Measurements from ENCODE around the gene ALPL.
A peak's percentile ranks its signal among the peaks of the same experiment; 100 is the strongest.

ALPL gene

DNA sequence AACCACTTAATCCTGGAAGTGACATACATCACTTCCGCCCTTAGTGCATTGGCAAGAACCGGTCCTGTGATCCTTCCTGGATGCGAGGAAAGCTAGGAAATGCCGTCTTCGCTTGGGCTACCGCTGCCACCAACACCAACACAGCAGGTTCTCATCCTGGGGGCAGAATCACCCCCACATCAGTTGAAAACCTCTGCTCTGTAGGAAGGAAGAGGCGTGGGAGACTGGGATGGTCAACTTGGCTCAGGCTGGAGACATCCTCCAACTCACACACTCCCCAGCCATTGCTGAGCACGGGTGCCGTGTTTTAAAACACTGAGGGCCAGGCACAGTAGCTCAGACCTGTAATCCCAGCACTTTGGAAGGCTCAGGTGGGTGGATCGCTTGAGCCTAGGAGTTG, 74.9 kb downstream of the ALPL start:
- DNase-seq: no peak

DNA sequence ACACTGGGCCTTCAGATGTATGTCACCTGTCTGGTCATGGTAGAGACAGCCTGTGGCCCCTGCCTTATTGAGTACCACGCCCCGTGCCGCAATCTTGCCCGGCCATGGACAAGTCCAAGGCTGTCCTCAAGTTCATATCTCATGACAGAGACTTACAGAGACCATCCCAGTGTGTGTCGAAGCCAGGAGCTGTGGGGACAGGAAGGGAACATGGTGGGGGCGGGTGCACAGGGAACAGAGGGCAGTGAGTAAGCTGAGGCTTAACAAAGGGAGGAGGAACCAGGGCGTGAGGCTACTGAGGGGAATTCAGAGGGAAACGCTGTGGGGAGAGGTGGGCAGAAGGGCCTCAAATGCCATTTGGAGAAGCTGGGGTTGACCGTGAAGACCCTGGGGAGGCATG, 75.8 kb downstream of the ALPL start:
- no peak for DNase-seq

DNA sequence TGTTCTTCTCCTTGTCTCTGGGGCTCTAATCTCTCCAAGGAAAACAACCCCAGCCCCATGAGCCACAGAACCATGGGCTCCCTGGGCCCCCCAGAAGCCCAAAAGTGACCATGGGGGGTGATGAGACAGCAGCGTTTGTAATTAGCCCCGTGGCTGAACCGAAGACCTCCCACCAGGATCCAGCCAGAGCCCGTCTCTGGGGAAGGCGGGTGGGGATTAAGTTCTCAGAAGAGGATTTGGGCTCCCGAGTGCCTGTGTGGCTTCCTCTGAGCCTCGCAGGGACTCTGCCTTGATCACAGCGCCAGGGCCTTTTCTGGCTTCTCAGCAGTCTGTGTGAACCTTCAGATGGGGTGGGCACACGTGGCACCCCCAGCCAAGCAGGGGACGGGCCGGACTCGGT, 77.0 kb downstream of the ALPL start:
- no peak for DNase-seq

DNA sequence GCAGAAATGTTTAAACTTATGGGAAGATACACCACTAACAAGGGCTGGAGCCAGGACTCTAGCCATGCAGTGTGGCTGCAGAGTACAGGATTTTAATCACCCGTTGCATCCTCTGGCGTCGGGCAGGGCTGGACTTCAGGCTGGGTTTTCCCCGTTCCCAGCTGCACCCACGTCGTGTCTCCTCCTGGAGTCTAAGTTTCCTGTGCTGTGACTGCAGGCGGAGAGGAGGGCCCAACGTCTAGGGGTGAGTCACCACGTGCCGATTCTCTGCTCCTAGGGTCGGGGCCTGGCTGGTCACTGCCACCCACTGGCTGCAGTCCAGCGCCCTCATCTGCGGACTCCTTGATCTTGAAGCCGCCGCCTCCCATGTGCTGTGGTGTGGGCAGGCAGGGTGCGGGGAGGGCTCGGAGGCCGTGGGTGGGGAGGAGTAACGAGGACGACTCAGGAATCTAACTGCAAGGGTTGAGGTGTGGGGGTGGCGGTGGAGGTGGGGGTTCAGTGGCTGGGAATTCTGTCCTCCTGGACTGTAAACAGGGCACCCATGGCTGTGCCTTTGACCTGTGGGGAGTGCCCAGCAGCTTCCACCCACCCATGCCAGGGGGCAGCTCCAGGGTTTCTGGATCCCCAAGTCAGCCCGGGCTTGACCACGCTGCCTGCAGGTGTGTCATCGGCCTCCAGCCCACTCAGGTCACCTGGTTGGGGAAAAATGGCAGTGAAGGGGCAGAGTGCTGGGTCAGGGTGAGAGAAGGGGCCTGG, 77.8 kb downstream of the ALPL start:
- no peak for DNase-seq

DNA sequence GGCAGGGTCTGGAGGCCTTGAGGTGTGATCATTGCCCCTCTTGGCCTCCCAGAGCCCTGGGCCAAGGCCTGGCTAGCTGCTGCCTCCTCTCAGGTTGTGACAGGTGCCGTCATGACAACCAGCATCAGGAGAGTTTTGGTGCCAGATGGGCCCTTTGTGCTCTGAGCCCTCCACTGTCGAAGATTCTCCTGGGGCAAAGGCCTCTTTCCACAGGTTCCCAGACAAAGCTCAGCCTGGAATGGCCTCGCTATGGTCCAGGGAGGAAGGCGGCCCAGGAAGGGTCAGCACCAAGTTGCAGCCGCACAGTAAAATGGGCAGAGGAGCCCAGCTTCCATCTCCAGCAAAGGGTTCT, 78.4 kb downstream of the ALPL start:
- no peak for DNase-seq

DNA sequence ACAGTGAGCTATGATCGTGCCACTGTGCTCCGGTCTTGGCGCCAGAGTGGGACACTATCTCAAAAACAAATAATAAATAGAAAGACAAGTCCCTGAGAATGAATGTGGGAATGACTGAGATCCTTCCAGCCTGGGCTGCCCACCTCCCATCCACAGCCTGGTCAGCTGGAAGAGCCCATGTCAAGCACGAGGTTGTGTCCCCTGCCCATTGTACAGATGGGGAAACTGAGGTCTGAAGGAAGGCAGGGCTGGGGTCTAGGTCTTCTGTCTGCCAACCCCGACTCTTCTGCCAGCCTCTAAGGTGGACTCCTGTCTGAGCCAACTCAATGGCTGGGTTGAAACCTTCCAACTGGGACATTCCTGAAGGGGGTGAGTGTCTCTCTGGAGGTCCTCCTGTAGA, 80.4 kb downstream of the ALPL start:
- no peak for DNase-seq

DNA sequence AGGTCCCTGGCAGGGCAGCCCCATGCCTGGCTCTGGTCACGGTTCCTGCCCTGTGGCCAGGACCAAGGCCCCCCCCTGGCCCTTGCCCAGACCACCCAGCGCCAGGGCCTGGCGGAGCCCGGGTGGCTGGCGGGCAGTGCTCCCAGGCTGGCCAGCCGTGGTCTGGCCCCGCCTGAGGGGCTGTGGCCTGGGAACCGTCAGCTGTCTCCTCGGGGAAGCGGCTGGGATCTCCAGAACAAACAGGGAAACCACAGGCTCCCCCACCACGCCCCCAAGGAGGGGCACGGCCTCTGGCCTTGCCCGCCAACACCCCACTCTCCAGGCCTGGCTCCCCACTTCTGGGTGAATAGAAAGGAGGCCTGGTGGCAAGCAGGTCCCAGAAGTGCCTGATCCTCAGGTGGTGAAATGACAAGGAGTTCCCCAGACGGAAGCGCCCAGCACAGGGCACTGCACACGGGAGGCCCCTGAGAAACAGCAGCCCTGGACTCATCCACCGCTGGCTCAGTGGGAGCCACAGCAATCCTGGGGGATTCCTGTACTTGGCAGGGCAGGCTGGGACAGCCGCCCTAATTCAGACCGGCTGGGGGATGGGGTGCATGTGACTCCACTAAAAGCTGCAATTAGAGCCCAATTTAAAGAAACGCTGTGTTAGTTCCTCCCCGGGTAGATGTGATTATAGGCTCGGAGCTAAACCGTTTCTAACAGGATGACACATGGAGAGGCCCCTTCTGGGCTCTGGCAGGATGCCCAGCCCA, 81.1 kb downstream of the ALPL start:
- no peak for DNase-seq

DNA sequence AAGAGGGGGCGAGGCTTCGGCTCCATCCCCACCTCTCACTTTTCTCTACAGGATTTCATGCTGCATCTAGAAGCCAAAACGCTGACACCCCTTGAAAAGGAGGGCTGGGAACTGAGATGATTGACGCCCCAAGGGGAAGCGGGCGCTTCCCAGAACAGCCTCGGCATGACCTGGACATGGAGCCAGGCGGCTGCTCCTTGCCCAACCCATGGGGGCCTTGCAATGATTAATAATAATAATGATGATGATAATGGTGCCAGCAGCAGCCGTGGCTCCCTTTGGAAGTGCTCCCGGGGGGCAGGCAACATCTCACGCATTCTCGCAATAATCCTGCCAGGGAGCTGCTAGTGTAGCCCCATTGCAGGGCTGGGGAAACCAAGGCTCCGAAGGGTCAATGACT, 81.7 kb downstream of the ALPL start:
- DNase-seq: no peak

DNA sequence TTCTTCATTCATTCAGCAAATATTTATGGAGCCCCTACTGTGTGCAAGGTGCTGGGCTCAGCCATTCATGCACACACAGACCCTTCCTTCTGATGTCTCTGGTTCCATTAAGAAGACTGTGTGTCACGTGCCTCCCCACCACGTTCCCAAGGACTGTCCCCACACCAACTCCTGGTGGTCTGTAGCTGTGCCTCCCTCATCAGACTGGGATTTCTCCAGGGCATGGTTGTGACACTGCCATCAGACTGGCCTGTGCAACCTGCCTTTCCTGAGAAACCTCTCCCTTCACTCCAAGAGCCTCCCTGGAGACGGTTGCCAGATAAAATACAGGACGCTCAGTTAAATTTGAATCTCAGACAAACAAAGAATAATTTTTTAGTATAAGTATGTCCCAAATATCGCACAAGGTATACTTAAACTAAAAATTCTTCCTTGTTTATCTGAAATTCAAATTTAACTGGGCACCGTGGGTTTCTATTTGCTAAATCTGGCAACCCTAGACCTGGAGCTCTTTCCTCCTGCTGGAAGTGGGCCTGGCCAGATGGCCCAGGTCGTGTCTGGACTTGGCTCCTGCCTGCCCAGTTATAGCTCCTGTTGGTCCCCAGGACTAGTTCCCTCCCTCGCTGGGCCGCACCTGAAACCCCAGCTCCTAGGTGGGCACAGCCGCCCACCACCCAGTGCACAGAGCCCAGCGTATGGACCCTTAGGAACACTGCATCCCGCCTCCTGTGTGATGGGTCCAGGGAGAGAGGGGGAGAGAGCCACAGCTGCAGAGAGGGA, 83.1 kb downstream of the ALPL start:
- no peak for DNase-seq

DNA sequence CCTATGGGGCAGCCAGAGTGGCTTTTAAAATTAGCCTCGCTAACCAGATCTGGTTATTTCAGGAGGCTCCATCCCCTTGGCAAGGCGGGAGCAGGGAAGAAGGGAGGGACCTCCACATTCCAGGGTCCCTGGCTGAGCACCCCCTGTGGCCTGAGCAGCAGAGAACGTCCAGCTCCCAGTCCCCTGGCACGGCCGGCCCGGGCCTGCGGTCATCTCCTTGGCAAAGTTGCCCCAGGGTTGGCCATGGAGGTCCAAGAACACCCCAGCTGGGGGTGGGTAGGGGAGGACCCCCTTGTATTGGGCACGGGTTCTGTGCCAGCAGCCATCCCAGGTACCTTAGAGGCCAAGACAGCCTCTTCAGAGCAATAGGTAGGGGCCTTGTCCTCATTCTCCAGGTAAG, 84.0 kb downstream of the ALPL start:
- no peak for DNase-seq

DNA sequence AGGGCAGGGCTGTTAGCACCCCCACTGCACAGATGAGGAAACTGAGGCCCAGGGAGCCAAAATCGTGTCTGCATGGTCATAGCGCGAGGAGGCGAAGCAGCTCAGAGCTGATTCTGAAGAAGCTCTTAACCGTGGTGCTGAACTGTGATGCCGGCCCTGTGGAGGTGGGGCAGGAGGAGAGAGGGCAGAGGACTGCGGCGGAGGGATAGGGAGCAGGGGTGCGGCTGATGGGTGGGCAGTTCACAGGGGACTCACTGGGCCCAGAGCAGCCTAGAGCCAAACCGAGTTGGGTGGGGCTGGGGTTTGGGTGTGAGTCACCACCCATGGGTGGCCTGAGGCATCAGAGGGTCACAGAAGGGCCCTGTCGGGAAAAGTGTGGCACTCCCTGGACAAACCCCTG, 85.3 kb downstream of the ALPL start:
- no peak for DNase-seq

DNA sequence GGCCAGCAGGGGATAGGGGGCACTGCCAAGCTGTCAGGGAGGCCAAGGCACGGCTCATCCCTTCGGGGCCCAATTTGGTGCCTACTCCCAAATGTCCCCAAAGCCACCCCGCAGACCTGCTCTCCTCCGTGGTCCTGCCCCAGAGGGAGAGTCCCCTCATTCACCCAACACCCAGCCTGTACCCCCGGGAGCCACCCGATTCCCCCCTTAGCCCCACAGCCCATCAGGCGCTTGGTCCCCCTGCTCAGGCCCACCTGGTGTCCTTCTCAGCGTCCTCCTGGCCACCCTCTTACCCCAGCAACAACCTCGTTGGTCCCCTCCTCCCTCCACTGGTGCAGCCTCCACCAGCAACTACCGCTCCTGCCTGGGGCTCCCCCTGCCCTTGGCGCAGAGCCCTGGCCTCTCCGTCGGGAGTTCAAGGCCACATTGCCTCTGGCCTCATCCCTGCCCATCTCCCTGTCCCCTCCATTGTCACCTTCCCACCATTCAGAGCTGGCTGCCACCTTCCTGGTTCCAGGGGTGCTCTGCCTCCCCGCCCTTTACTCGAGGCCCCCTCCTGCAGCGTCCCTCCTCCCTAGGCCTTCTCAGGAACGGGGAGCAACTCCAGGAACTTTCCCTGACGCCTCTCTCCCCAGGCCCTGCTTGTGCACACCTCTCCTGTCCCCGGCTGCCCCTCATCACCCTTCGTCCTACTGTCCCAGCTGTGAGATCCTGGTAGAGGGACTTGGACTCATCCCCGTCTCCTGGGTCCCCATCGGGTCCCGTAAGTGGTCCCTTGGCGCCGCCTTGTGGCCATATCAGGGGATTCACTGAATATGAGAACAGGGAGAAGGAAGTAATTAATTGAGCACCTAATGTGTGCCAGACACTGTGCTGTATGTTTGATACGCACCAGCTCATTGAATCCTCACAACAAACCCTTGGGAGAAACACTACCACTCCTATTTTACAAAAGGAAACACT, 86.0 kb downstream of the ALPL start:
- DNase-seq: peak; percentile 11

DNA sequence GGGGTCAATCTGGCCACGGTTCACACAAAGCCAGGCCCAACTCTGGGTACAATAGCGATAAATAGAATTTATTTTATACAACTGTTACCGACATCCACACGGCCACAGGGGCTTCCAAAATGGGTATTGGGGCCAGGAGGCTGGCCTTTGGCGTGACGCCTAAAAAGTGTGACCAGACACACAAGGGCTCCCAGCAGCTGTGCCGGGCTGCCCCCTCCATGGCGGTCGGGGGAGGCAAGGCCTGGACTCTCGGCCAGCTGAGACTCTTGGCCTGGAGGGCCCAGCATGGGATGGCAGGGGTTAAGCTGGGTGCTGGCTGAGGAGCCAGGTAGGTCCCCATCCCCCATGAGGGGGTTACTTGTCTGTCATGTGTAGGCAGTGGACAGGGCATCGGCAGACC, 87.0 kb downstream of the ALPL start:
- no peak for DNase-seq

DNA sequence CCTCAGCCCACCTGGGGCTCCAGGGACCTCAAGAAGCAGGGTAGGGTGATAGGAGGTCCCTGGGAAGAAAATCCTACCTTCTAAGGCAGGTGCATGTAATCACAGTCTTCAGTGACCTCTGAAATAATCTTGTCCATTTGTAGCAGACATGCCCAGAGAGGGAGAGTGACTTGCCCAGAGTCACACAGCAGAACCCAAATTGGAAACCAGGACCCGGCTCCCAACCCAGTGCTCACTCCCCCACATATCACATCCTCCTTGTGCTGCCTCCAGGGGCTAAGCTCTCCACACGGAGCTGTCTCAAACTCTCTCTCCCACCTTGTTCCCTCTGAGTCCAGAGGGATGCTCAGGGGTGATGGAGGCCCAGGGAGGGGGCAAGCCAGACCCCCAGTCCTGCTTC, 87.4 kb downstream of the ALPL start:
- DNase-seq: no peak

DNA sequence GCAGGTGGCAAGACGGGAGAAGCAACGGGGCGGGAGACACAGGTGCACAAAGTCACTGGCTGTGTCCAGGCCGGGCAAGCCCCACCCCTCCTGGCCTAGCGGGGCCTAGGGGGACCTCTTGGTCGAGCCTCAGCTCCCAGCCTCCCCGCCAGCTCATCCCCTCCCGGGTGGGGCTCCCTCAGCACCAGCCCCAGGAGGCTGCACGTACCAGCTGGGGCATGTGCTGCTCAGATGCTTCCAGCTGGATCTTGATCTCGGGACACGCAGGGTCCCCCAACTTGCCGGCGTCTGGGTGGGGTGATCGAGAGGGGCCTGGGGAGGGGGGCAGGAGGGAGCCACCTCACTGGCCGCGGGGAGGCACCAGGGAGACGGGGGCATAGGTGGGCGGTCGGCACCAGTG, 88.5 kb downstream of the ALPL start:
- DNase-seq: no peak

DNA sequence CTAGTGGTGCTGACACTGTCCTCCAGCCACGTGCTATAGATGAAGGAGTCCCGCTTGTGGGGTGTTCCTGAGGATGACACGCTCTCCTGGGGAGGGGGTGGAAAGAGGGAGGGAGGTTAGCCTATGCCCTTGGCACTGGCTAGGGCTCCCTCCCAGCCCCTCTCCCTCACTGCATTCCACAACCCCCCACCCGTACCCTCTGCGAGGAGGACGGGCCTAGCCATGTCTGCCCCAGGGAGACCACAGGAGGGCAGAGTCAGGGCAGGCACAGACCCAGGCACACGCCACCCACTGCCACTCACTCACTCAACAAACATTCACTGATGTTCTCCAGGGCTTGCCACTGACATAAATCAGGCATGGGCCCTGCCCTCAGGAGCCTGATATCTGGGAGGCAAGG, 89.2 kb downstream of the ALPL start:
- DNase-seq: no peak

DNA sequence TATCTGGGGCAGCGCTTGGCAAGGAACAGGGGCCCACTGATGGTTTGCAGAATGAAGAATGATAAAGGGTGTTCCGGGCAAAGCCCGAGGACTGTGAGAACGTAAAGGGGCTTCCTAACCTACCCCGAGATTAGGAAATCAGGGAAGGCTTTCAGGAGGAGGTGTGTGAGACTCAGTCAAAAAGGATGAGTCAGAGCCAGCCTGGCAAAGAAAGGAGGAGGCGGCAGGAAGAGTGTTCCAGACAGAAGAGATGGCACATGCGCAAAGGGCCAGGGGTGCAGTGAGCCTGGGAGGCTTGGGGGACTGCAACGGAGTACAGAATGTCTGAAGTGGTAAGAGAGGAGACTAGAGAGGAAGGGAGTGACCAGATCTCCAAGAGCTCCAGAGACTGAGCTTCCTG, 89.7 kb downstream of the ALPL start:
- DNase-seq: no peak

DNA sequence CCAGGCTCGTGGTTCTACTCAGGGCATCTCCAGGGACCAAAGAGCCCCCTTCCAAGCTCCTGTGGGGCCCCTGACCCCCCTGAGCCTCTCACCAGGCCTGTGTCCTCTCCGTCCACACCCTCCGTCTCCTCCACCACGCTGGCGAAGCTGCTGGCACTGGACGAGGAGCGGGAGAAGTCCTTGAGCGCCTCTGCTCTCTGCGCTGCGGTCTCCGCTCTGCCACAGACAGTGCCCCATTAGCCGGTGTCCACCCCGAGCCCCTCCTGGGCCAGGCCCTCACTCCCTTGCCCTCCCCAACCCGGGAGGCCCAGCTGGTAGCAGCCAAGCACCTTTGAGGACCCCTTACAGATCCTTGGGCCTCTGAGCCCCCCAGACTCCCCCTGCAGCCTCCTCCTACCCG, 90.2 kb downstream of the ALPL start:
- DNase-seq: no peak

DNA sequence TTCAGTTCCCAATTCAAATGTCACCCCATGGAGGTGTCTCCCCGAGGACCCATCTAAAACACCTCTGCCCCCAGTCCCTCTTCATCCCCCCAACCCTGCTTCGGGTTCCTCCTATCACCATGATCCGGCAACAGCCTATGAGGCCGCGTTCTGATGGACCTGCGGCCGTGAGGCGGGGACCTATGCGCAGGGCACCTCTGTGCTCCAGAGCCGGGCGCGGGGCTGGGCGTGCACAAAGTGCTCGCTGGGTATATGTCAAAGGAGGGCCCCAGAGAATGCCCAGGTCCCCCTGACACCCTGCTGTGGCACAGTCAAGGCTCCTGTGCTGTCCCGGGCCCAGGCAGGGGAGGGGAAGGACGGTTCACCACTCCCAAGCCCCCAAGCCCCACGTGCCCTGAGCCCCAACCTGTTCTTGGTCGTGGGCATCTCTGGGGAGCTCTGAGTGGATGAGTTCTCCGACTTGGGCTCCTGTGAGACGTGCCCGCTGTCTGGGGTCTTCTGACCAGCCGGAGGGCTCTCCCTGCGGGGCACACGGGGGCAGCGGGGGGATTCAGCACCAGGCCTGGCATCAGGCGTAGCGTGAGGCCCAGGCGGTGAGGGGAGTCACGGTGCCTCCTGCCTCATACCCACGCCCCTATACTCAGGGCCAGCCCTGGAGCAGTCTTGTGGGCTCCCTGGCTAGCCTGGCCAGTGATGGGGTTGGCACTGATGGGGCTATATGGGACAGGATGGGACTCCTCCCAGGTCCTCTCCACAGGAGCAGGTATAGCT, 92.2 kb downstream of the ALPL start:
- no peak for DNase-seq

DNA sequence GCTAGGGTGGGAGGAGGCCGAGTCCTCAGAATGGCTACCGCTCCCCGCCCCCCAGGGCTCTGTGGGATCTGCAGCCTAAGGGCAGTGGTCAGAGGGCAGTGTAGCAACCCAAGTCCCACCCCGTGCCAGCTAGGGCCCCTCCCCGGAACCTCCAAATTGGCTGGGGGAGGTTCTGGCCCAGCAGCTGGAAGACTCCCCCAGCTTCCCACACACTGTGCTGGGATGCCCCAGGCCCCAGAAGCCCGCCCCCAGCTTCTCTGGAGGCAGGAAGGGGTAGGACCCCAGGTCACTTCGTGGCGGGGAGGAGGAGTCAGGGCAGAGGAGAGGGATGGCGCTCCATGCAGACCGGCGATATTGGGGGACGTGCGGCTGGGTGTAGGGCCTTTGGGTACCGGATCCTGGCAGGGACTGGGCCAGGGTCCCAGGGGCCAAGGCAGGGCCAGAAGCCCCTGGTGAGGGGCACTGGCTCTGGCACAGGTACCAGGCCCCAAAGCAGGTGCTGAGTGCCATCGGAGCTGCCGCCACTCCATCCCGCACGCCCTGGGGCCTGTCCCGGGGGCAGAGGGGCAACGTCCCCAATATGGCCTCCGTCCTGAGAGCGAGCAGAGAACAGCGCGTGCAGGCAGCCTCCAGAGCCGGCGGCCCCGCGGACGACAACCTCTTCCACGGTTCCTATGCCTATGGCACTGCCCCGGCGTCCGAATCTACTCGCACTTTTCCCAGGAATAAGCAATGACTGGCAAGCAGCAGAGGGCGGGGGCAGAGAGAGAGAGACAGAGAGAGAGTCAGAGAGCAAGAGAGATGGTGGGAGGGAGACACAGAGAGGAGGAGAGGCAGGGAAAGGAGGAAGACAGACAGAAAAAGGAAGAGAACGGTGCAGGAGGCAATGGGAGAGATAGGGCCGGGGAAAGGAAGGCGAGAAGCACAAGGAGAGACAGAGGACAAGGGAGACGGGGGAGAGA, 94.2 kb downstream of the ALPL start:
- DNase-seq: no peak

Data from activated T-cell treated with anti-CD3 and anti-CD28 coated beads for 4 hours (primary cell).